ENCODE measurements around the gene FAM111A. TPM values are rescaled to one million over a fixed set of nuclear protein-coding genes. Genes with fewer than 3 reads are reported as not detected.

The FAM111A gene
- total RNA-seq, 2 donors from 2014 or later: 11.4 to 34.2 TPM

- Mint-ChIP-seq H3K36me3 (ENCODE audit: low read depth) (no peaks in the 10 kb centered on the region), H3K4me1 (no peaks in the 10 kb centered on the region), H3K27me3 (ENCODE audit: insufficient read depth) (no peaks in the 10 kb centered on the region), H3K4me3 (no peak overlapping the region), H3K9me3 (no peaks in the 10 kb centered on the region), H3K27ac (no peak overlapping the region)
- no peak for DNase-seq
- Histone ChIP-seq H3K9ac (ENCODE audit: extremely low read depth, low read length, poor library complexity, severe bottlenecking) (no peak overlapping the region), H3K36me3 (ENCODE audit: control insufficient read depth, insufficient read depth, low read length) (no peaks in the 10 kb centered on the region), H3K27me3 (ENCODE audit: control insufficient read depth, insufficient read depth, low read length, poor library complexity, severe bottlenecking) (no peaks in the 10 kb centered on the region), H3K9me3 (ENCODE audit: control insufficient read depth, low read length) (no peaks in the 10 kb centered on the region), H3K27ac (ENCODE audit: low read depth, low read length) (no peak overlapping the region), H3K4me3 (ENCODE audit: low read length) (no peak overlapping the region), H3K4me1 (ENCODE audit: control insufficient read depth, insufficient read depth, low read length) (no peaks in the 10 kb centered on the region)
- WGBS, 2 experiments (ENCODE audit: insufficient coverage in 1 of 2, insufficient read length in 1 of 2): 86 to 95% methylated on average over 5 of the region's 5 CpGs
- TF ChIP-seq CTCF (conservative IDR thresholded peaks at IDR 0.05): no peak
These were observed 12.0 kb downstream of the FAM111A start for GRCh38 chr11:59154610-59155009.

DNA sequence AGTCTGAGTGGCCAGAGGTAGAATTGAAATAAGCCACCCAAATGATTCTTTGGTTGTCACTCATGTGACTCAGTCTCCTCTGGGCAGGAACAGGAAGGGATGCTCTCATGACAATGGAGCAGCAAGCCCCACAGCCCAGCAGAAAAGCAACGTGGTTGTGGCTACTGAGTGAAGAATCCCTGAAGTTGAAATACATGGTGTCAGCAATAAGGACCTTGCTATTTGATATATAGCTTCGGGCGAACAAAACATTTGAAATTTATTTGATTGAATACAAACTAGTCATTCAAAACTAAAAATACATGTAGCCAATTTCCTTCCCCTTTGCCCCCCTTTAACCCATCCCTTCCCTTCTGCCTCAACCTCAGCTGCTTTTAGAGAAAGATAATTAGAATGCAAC lies 14.8 kb downstream of the FAM111A start:
- H3K36me3 Mint-ChIP-seq (ENCODE audit: low read depth): no peaks in the 10 kb centered on the region
- no peak overlapping the region for H3K4me3 Mint-ChIP-seq
- peaks cover 3% of the 10 kb centered on the region for H3K27me3 Mint-ChIP-seq (ENCODE audit: insufficient read depth)
- no peaks in the 10 kb centered on the region for H3K36me3 ChIP-seq (ENCODE audit: control insufficient read depth, insufficient read depth, low read length)
- DNase-seq: no peak
- no peaks in the 10 kb centered on the region for H3K9me3 Mint-ChIP-seq
- no peaks in the 10 kb centered on the region for H3K4me1 Mint-ChIP-seq
- no peak for TF ChIP-seq CTCF (conservative IDR thresholded peaks at IDR 0.05)
- H3K4me1 ChIP-seq (ENCODE audit: control insufficient read depth, insufficient read depth, low read length): no peaks in the 10 kb centered on the region
- no peak overlapping the region for H3K9ac ChIP-seq (ENCODE audit: extremely low read depth, low read length, poor library complexity, severe bottlenecking)
- 81 to 83% methylated on average over 2 to 3 of the region's 3 CpGs for WGBS, 2 experiments (ENCODE audit: insufficient coverage in 1 of 2, insufficient read length in 1 of 2)
- no peaks in the 10 kb centered on the region for H3K27me3 ChIP-seq (ENCODE audit: control insufficient read depth, insufficient read depth, low read length, poor library complexity, severe bottlenecking)
- no peaks in the 10 kb centered on the region for H3K9me3 ChIP-seq (ENCODE audit: control insufficient read depth, low read length)
- no peak overlapping the region for H3K4me3 ChIP-seq (ENCODE audit: low read length)
- no peak overlapping the region for H3K27ac Mint-ChIP-seq
- H3K27ac ChIP-seq (ENCODE audit: low read depth, low read length): no peak overlapping the region

DNA sequence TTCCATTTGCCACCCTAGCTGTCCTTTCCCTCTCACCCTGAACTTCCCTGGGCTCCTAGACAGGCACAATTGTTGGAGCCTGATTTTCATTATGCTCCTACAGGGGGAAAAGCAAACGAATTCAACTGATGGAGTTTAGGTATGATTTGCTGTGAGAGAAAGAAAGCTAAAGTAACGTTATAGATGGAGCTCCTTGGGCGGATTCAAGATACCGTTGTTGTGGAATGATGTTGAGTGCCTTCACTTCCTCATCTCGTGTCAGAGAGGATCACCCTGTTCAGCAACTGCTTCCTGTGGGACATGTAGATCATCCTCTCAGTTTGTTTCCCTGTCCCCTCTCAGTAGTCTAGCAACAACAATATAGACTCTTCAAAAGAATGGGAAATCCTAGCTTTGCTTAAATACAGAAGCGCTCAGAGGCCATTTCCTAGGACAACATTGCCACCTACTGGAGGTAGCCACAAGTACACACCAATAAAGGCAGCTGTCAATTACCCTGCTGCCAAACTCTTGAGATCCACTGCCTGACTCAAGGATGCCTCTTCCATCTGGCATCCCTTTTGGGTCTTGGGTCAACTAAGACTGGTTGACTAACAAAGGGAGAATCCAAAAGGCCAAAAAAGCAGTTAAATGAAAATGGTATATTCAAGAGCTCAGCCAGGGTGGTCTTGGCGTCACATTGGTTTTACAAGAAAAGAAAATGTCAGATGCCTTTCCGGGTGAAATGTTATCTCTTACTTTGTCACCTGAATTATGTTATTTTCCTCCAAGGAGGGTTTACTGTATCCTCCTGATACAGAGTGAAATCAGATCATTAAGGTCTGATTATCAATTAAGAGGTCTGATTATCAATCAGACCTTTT lies 15.8 kb downstream of the FAM111A start:
- TF ChIP-seq CTCF (conservative IDR thresholded peaks at IDR 0.05): peak; percentile 88
- no peaks in the 10 kb centered on the region for H3K9me3 Mint-ChIP-seq
- 59 to 61% methylated on average over 7 to 8 of the region's 8 CpGs for WGBS, 2 experiments (ENCODE audit: insufficient coverage in 1 of 2, insufficient read length in 1 of 2)
- no peak overlapping the region for H3K27ac Mint-ChIP-seq
- Histone ChIP-seq H3K9ac (ENCODE audit: extremely low read depth, low read length, poor library complexity, severe bottlenecking) (no peak overlapping the region), H3K27me3 (ENCODE audit: control insufficient read depth, insufficient read depth, low read length, poor library complexity, severe bottlenecking) (no peaks in the 10 kb centered on the region), H3K27ac (ENCODE audit: low read depth, low read length) (no peak overlapping the region), H3K36me3 (ENCODE audit: control insufficient read depth, insufficient read depth, low read length) (no peaks in the 10 kb centered on the region), H3K4me3 (ENCODE audit: low read length) (no peak overlapping the region), H3K4me1 (ENCODE audit: control insufficient read depth, insufficient read depth, low read length) (no peaks in the 10 kb centered on the region), H3K9me3 (ENCODE audit: control insufficient read depth, low read length) (no peaks in the 10 kb centered on the region)
- peaks cover 4% of the 10 kb centered on the region for H3K27me3 Mint-ChIP-seq (ENCODE audit: insufficient read depth)
- no peaks in the 10 kb centered on the region for H3K36me3 Mint-ChIP-seq (ENCODE audit: low read depth)
- DNase-seq: peak; percentile 78
- no peak overlapping the region for H3K4me3 Mint-ChIP-seq
- H3K4me1 Mint-ChIP-seq: no peaks in the 10 kb centered on the region

Data from endodermal cell (in vitro differentiated cells).